GM20000 (cell line): Measurements from ENCODE around the gene PHLPP1.

Experiments used
- DNase-seq: peaks from one replicate; pipeline ENCODE4 v3.0.0; 2012; ENCODE audit warnings: low spot score
- TF ChIP-seq, protein P1 (sequence below): IDR thresholded peaks from 2 replicates; pipeline ENCODE4 v1.5.1; 2012; ENCODE audit warnings: mild to moderate bottlenecking, control low read depth; ENCODE audit errors: extremely low read depth, missing control alignments

The PHLPP1 gene

DNA sequence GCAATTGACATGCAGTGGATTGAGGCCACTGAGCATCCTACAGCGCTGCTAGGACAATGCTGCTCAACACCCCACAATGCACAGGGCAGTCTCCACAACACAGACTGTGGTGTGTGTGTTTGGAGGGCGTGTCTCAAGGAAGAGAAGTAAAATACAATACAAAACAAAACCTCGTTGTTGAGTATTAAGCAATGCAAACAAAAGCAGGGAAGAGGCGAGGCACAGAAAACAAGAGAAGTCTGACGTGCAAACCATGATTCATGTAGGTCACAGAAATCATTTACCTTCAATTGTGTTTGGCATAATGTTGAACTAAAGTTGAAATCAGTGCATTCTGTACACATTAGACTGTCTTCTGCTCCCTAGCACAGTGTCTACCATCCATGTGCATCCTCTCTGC lies 260.9 kb downstream of the PHLPP1 start:
- TF ChIP-seq, protein P1, sequence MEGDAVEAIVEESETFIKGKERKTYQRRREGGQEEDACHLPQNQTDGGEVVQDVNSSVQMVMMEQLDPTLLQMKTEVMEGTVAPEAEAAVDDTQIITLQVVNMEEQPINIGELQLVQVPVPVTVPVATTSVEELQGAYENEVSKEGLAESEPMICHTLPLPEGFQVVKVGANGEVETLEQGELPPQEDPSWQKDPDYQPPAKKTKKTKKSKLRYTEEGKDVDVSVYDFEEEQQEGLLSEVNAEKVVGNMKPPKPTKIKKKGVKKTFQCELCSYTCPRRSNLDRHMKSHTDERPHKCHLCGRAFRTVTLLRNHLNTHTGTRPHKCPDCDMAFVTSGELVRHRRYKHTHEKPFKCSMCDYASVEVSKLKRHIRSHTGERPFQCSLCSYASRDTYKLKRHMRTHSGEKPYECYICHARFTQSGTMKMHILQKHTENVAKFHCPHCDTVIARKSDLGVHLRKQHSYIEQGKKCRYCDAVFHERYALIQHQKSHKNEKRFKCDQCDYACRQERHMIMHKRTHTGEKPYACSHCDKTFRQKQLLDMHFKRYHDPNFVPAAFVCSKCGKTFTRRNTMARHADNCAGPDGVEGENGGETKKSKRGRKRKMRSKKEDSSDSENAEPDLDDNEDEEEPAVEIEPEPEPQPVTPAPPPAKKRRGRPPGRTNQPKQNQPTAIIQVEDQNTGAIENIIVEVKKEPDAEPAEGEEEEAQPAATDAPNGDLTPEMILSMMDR: no peak
- DNase-seq: no peak

DNA sequence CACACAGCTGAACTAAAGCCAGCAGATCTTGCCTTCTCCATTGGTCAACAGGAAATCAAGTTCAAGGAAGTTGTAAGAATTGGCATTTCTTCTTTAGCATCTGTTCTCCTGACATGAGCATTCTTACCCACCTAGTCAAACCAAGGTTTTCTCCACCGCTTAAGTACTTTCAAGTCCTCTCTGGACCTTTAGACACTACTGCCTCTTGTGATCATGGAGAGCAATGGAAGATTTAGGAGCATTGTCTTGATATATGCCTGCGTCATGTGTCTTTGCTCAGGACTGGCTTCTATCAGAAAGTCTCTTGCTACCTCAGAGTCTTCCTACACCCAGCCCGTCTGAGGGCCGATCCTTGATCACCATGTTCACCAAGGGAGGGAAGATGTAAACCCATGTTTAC lies 262.2 kb downstream of the PHLPP1 start:
- TF ChIP-seq, protein P1: no peak
- DNase-seq: no peak

DNA sequence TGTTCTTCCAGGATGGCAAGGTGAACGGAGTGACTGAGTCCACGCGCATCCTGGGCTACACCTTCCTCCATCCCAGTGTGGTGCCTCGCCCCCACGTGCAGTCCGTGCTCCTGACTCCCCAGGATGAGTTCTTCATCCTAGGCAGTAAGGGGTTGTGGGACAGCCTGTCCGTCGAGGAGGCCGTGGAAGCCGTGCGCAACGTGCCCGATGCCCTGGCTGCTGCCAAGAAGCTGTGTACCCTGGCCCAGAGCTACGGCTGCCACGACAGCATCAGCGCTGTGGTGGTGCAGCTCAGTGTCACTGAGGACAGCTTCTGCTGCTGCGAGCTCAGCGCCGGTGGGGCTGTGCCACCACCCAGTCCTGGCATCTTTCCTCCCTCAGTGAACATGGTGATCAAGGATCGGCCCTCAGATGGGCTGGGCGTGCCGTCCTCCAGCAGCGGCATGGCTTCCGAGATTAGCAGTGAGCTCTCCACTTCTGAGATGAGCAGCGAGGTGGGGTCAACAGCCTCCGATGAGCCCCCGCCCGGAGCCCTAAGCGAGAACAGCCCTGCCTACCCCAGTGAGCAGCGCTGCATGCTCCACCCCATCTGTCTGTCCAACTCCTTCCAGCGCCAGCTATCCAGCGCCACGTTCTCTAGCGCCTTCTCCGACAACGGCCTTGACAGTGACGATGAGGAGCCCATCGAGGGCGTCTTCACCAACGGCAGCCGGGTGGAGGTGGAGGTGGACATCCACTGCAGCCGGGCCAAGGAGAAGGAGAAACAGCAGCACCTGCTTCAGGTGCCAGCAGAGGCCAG lies 263.1 kb downstream of the PHLPP1 start:
- DNase-seq: no peak
- TF ChIP-seq, protein P1: no peak

DNA sequence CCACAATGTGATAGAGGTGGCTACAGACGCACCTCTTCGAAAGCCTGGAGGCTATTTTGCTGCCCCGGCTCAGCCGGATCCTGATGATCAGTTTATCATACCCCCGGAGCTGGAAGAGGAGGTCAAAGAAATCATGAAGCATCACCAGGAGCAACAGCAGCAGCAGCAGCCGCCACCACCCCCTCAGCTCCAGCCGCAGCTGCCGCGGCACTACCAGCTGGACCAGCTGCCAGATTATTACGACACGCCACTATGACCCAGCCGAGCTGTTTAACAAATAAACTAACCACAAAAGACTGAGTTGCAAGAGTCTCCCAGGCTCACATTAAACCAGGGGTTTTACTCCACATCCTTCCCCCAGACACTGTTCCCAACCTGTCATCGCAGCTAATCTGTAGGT lies 263.8 kb downstream of the PHLPP1 start:
- DNase-seq: no peak
- TF ChIP-seq, protein P1: no peak

DNA sequence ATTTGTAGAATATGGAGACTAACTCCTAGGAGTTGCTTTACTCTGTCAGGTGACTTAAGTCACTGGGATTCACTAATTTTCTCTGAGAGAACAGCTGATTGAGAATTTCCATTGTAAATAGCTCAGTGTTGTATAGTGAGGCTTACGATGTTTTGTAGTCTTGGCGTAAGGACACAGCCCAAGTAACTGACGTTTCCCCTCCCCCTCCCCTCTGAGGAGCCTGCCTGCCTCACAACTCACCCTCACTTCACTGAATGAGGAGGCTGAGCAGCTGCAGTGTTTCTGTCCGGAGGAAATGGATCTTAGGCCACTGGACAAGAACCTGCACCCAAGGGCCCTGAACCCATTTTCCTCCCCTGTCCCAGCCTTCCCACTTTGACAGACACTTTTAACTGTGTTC lies 264.6 kb downstream of the PHLPP1 start:
- TF ChIP-seq, protein P1: no peak
- DNase-seq: no peak

DNA sequence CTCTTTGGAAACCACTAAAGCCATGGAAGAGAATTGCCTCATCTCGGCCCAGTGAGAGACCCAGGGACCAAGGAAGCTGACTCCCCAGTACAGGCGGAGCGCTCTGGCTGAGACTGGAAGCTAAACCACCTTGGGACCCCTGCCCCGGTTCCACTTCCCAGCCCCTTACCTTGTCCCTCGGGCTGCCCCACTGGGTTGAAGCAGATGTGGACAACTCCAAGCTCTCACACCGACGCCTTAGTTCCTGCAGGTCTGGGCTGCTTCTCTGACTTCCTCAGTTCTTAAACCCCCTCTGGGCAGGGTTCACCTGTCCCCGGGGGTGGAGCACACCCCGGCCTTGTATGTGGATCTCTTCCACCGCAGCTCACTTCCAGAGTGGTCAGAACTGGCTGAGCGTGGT lies 266.2 kb downstream of the PHLPP1 start:
- no peak for DNase-seq
- TF ChIP-seq, protein P1: no peak

DNA sequence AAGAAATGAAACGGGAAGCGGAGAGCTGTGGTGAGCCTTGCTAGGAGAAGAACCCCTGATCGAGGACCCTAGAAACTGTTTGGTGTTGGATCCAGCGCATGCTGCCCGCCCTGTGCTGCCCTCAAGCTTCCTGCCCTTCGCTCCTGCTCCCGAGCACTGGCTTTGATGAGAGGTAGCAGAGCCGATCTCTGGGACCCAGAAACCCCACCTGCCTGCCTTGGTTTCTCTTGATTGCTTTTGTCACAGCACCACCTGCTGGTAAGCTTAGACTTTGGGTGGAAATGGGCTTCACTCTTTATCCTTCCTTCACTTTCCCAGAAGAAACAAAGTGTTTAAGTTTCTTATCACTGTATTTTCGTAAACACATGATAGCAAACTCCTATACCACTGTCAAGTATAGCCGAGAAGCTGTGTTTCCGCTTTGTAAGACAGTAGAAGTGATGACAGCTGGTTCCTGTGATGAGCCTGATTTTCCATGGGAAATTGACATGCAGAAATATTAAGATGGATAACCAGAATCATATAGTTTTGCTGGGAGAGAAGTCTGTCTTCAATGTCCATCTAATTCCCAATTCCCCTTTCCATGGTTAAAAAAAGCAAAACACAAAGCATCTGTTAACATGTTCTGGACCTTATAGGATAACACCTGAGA lies 267.4 kb downstream of the PHLPP1 start:
- TF ChIP-seq, protein P1: peak; percentile 52
- peak; percentile 83 for DNase-seq
